CD8-positive, alpha-beta memory T cell (primary cell): ENCODE results near the gene PALLD. TPM values are rescaled to one million over a fixed set of nuclear protein-coding genes. Genes with fewer than 3 reads are reported as not detected.

Source experiments
- CTCF ChIA-PET: fragments of 350-600 bp; sonication (Branson Sonifier 250); formaldehyde crosslinking; loops from one replicate; lab custom pipeline; 2021; ENCODE audit warnings: antibody characterized with exemption; lab: Charles Lee
- POLR2A ChIA-PET: fragments of 350-600 bp; sonication (Branson Sonifier 250); formaldehyde crosslinking; loops from one replicate; lab custom pipeline; 2021; ENCODE audit warnings: antibody characterized with exemption; lab: Charles Lee
- DNase-seq, 5 donors: peaks; one replicate each; pipeline versions ENCODE4 v3.0.0 to v3.0.0-alpha.2; 2020 to 2022; ENCODE audit warnings: mixed read lengths in 1 of 5
- H3K27ac ChIP-seq: one replicate; pipeline ENCODE4 v1.7.0; 2013; ENCODE audit warnings: low read depth, mild to moderate bottlenecking, low read length, moderate library complexity
- H3K27me3 ChIP-seq: 2 replicates; pipeline ENCODE4 v1.7.0; 2013; ENCODE audit warnings: low read length, mild to moderate bottlenecking; ENCODE audit not compliant: insufficient read depth, poor library complexity, severe bottlenecking
- H3K36me3 ChIP-seq: 2 replicates; pipeline ENCODE4 v1.7.0; 2013; ENCODE audit warnings: mild to moderate bottlenecking, low read length, moderate library complexity; ENCODE audit not compliant: insufficient read depth
- H3K4me1 ChIP-seq: 2 replicates; pipeline ENCODE4 v1.7.0; 2013; ENCODE audit warnings: mild to moderate bottlenecking, low read length, moderate library complexity; ENCODE audit not compliant: insufficient read depth
- H3K4me3 ChIP-seq: 2 replicates; pipeline ENCODE4 v1.7.0; 2013; ENCODE audit warnings: mild to moderate bottlenecking, low read length
- H3K9me3 ChIP-seq: 2 replicates; pipeline ENCODE4 v1.7.0; 2013; ENCODE audit warnings: mild to moderate bottlenecking, low read length
- H3K27ac Mint-ChIP-seq, 8 donors: one replicate each; pipeline ENCODE4 v1.8.0; 2020 to 2021; ENCODE audit warnings: mixed read lengths in 8 of 8, mild to moderate bottlenecking in 6 of 8, inconsistent platforms in 3 of 8, moderate library complexity in 3 of 8
- H3K27me3 Mint-ChIP-seq, 2 donors: one replicate each; pipeline ENCODE4 v1.8.0; 2020 to 2021; ENCODE audit warnings: mixed read lengths in 2 of 2, mild to moderate bottlenecking in 1 of 2, moderate library complexity in 1 of 2
- H3K36me3 Mint-ChIP-seq, 3 donors: one replicate each; pipeline ENCODE4 v1.8.0; 2020 to 2021; ENCODE audit warnings: mixed read lengths in 3 of 3, inconsistent platforms in 1 of 3, mild to moderate bottlenecking in 1 of 3
- H3K4me1 Mint-ChIP-seq, 3 donors: one replicate each; pipeline ENCODE4 v1.8.0; 2020 to 2021; ENCODE audit warnings: mixed read lengths in 3 of 3, inconsistent platforms in 1 of 3, mild to moderate bottlenecking in 1 of 3
- H3K4me3 Mint-ChIP-seq, 7 donors: one replicate each; pipeline ENCODE4 v1.8.0; 2020 to 2021; ENCODE audit warnings: mixed read lengths in 7 of 7, mild to moderate bottlenecking in 6 of 7, moderate library complexity in 4 of 7, inconsistent platforms in 2 of 7
- H3K9me3 Mint-ChIP-seq, 5 donors: one replicate each; pipeline ENCODE4 v1.8.0; 2020 to 2022; ENCODE audit warnings: mixed read lengths in 5 of 5, mild to moderate bottlenecking in 3 of 5, moderate library complexity in 2 of 5, inconsistent platforms in 1 of 5
- polyA plus RNA-seq: library from polyadenylated mRNA; unstranded; fragments of 300-500 nt; fragmentation: Illumina TruSeq; gene quantifications from one replicate; pipeline ENCODE4 v1.2.3, GENCODE V29; 2021
- total RNA-seq, 2 experiments: library from RNA; stranded (reverse); gene quantifications; one replicate each; pipeline ENCODE4 v1.2.3, GENCODE V29; 2021

Gene PALLD
- total and polyA plus RNA-seq, 3 experiments from 2014 or later = 0.35 to 0.97 (median 0.47) TPM

DNA sequence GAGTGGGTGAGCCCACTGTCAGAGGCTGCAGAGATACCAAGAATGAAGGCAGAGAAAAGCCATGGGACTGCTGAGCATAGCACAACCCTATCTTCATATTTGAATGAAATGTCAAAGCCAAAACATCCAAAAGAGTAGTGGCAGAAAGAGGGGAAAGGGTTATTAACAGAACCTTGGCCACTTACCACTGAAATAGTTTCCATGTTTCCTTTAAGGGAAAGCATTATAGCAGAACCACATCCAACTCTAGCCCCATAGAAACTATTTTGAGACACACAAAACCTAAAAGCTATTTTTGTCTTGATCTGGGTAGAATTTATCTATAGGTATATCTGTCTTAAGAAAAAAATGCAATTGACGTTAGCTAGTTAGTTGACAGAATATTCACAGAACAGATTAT lies 373.2 kb downstream of the PALLD start:
- Mint-ChIP-seq H3K4me1 (no peaks in the 10 kb centered on the region), H3K27ac (no peak overlapping the region), H3K4me3 (no peak overlapping the region), H3K9me3 (peaks cover 0 to 1% (median 0%) of the 10 kb centered on the region in 5 donors), H3K27me3 (peaks cover 10 to 36% of the 10 kb centered on the region in 2 donors), H3K36me3 (peaks cover 0 to 2% (median 0%) of the 10 kb centered on the region in 3 donors)
- H3K4me3 ChIP-seq = no peak overlapping the region
- H3K4me1 ChIP-seq = no peaks in the 10 kb centered on the region
- no peaks in the 10 kb centered on the region for H3K36me3 ChIP-seq
- POLR2A ChIA-PET = no interaction called here
- CTCF ChIA-PET = no interaction called here
- no peak overlapping the region for H3K27ac ChIP-seq
- no peaks in the 10 kb centered on the region for H3K9me3 ChIP-seq
- H3K27me3 ChIP-seq = no peaks in the 10 kb centered on the region
- no peak for DNase-seq

DNA sequence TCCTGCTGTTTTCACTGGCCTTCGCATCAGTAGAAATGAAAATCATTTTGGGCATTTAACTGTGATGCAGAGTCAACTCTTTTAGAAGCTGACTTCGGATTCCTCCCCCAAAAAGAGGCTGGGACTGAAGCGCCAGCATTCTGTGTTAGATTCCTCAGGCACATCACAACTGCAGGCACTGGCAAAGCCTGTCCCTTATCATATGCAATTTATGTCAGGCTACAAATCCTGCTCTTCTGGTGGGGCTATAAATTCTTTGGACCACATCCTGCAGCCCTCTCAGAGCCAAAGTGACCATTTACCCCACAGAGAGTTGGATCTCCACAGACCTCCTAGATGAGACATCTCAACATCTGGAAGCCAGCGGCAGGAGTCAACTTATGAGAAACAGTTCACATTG lies 374.8 kb downstream of the PALLD start:
- Histone ChIP-seq H3K27ac (no peak overlapping the region), H3K4me1 (no peaks in the 10 kb centered on the region), H3K9me3 (no peaks in the 10 kb centered on the region), H3K4me3 (no peak overlapping the region), H3K27me3 (no peaks in the 10 kb centered on the region), H3K36me3 (no peaks in the 10 kb centered on the region)
- no peak for DNase-seq
- Mint-ChIP-seq H3K27ac (no peak overlapping the region), H3K9me3 (peaks cover 0 to 1% (median 0%) of the 10 kb centered on the region in 5 donors), H3K4me1 (no peaks in the 10 kb centered on the region), H3K4me3 (no peak overlapping the region), H3K36me3 (peaks cover 0 to 2% (median 0%) of the 10 kb centered on the region in 3 donors), H3K27me3 (peaks cover 12 to 50% of the 10 kb centered on the region in 2 donors)
- ChIA-PET CTCF (no interaction called here), POLR2A (no interaction called here)

GRCh38 chr4:168874083-168874482 lies 377.2 kb downstream of the PALLD start:
- CTCF ChIA-PET = no interaction called here
- H3K36me3 ChIP-seq = no peaks in the 10 kb centered on the region
- no peak overlapping the region for H3K4me3 ChIP-seq
- H3K27me3 ChIP-seq = peaks cover 4% of the 10 kb centered on the region
- no peak overlapping the region for H3K4me3 Mint-ChIP-seq
- no peaks in the 10 kb centered on the region for H3K4me1 ChIP-seq
- peaks cover 3 to 8% (median 6%) of the 10 kb centered on the region in 3 donors for H3K4me1 Mint-ChIP-seq
- peaks cover 25 to 64% of the 10 kb centered on the region in 2 donors for H3K27me3 Mint-ChIP-seq
- POLR2A ChIA-PET = no interaction called here
- no peaks in the 10 kb centered on the region for H3K9me3 ChIP-seq
- H3K9me3 Mint-ChIP-seq = peaks cover 0 to 1% (median 0%) of the 10 kb centered on the region in 5 donors
- H3K36me3 Mint-ChIP-seq = peaks cover 0 to 2% (median 0%) of the 10 kb centered on the region in 3 donors
- no peak overlapping the region for H3K27ac ChIP-seq
- DNase-seq = no peak
- H3K27ac Mint-ChIP-seq = no peak overlapping the region

DNA sequence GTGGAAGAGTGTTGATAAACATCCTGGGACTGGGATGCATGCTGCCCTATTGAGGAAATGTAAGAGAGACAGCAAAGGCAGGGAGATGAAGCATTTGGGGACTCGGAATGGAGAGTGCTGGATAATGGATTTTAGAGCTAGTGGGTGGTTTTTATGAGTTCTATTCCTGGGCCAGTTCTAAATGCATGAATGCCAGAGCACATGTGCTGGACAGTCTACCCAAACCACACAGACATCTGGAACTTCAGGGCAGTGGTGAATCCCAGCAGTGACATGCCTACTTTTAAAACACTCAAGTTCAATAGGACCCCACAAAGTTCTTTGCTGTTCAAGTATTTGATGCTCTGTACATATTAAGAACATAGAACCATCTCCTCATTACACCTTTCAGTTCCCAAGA lies 379.3 kb downstream of the PALLD start:
- Histone ChIP-seq H3K27me3 (peaks cover 4% of the 10 kb centered on the region), H3K9me3 (no peaks in the 10 kb centered on the region), H3K36me3 (no peaks in the 10 kb centered on the region), H3K4me3 (no peak overlapping the region), H3K4me1 (no peaks in the 10 kb centered on the region), H3K27ac (no peak overlapping the region)
- Mint-ChIP-seq H3K9me3 (no peaks in the 10 kb centered on the region), H3K27me3 (peaks cover 33 to 83% of the 10 kb centered on the region in 2 donors), H3K27ac (no peak overlapping the region), H3K4me1 (peaks cover 3 to 8% (median 6%) of the 10 kb centered on the region in 3 donors), H3K36me3 (peaks cover 0 to 6% (median 3%) of the 10 kb centered on the region in 3 donors), H3K4me3 (no peak overlapping the region)
- ChIA-PET CTCF (no interaction called here), POLR2A (no interaction called here)
- DNase-seq = no peak

- CTCF ChIA-PET = no interaction called here
- no peak overlapping the region for H3K27ac ChIP-seq
Observed at GRCh38 chr4:168877511-168878491, 380.9 kb downstream of the PALLD start.

GRCh38 chr4:168878623-168879022 lies 381.8 kb downstream of the PALLD start:
- Histone ChIP-seq H3K36me3 (no peaks in the 10 kb centered on the region), H3K9me3 (no peaks in the 10 kb centered on the region), H3K4me3 (no peak overlapping the region), H3K4me1 (no peaks in the 10 kb centered on the region), H3K27me3 (peaks cover 4% of the 10 kb centered on the region), H3K27ac (no peak overlapping the region)
- Mint-ChIP-seq H3K4me1 (peaks cover 3 to 8% (median 6%) of the 10 kb centered on the region in 3 donors), H3K36me3 (peaks cover 0 to 8% (median 4%) of the 10 kb centered on the region in 3 donors), H3K27ac (peak overlapping the region in 1 of 8 donors; percentile 25), H3K9me3 (peaks cover 0 to 3% (median 0%) of the 10 kb centered on the region in 5 donors), H3K27me3 (peaks cover 35 to 77% of the 10 kb centered on the region in 2 donors), H3K4me3 (peak overlapping the region; percentile 24 to 86 (median 76))
- ChIA-PET POLR2A (no interaction called here), CTCF (no interaction called here)
- no peak for DNase-seq

More at GRCh38 chr4:168877511-168878491, 380.9 kb downstream of the PALLD start:
- Mint-ChIP-seq H3K4me3 (peak overlapping the region; percentile 24 to 86 (median 76)), H3K36me3 (peaks cover 0 to 8% (median 4%) of the 10 kb centered on the region in 3 donors), H3K4me1 (peaks cover 3 to 8% (median 6%) of the 10 kb centered on the region in 3 donors), H3K27ac (peak overlapping the region in 2 of 8 donors; percentile 25 to 31), H3K27me3 (peaks cover 36 to 83% of the 10 kb centered on the region in 2 donors), H3K9me3 (peaks cover 0 to 3% (median 0%) of the 10 kb centered on the region in 5 donors)
- Histone ChIP-seq H3K4me1 (no peaks in the 10 kb centered on the region), H3K27me3 (peaks cover 4% of the 10 kb centered on the region), H3K9me3 (no peaks in the 10 kb centered on the region), H3K36me3 (no peaks in the 10 kb centered on the region), H3K4me3 (no peak overlapping the region)
- POLR2A ChIA-PET = no interaction called here
- DNase-seq = peak in 3 of 5 donors; percentile 5 to 10 (median 7)

DNA sequence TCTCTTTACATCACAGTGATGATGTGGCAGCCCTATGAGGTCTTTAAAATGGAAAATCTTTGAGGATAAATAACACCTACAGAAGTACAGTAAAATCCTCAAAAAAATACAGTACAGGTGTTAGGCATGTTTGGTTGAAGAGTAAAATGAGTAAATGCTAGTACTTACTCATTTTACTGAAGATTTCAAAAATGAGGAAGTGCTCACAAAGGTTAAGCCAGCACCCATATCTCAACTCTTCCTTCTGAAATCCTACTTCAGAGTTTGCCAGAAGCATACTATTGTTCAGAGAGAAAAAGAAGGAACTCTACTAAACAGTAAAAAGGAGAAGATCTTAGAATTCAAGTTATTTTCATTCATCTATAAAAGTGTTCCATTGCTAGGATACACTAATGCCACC lies 382.3 kb downstream of the PALLD start:
- Histone ChIP-seq H3K4me1 (no peaks in the 10 kb centered on the region), H3K36me3 (no peaks in the 10 kb centered on the region), H3K4me3 (no peak overlapping the region), H3K27ac (no peak overlapping the region), H3K9me3 (no peaks in the 10 kb centered on the region), H3K27me3 (peaks cover 4% of the 10 kb centered on the region)
- H3K9me3 Mint-ChIP-seq = peaks cover 0 to 3% (median 0%) of the 10 kb centered on the region in 5 donors
- peaks cover 32 to 72% of the 10 kb centered on the region in 2 donors for H3K27me3 Mint-ChIP-seq
- H3K4me3 Mint-ChIP-seq = peak overlapping the region in 1 of 7 donors; percentile 19
- peaks cover 0 to 8% (median 4%) of the 10 kb centered on the region in 3 donors for H3K36me3 Mint-ChIP-seq
- peak overlapping the region in 1 of 8 donors; percentile 49 for H3K27ac Mint-ChIP-seq
- POLR2A ChIA-PET = no interaction called here
- DNase-seq = no peak
- CTCF ChIA-PET = no interaction called here
- peaks cover 3 to 8% (median 6%) of the 10 kb centered on the region in 3 donors for H3K4me1 Mint-ChIP-seq
